GM12872 (cell line): ENCODE results near the gene ANXA1.

Experiments
- TF ChIP-seq, protein P1 (sequence below): IDR thresholded peaks from 3 replicates; pipeline ENCODE4 v1.5.1; 2011; ENCODE audit warnings: low read depth, mild to moderate bottlenecking, low read length, moderate library complexity; ENCODE audit not compliant: insufficient read depth

ANXA1 gene

GRCh38 chr9:73116880-73117279 is 34.8 kb upstream of the ANXA1 start:
- TF ChIP-seq, protein P1, sequence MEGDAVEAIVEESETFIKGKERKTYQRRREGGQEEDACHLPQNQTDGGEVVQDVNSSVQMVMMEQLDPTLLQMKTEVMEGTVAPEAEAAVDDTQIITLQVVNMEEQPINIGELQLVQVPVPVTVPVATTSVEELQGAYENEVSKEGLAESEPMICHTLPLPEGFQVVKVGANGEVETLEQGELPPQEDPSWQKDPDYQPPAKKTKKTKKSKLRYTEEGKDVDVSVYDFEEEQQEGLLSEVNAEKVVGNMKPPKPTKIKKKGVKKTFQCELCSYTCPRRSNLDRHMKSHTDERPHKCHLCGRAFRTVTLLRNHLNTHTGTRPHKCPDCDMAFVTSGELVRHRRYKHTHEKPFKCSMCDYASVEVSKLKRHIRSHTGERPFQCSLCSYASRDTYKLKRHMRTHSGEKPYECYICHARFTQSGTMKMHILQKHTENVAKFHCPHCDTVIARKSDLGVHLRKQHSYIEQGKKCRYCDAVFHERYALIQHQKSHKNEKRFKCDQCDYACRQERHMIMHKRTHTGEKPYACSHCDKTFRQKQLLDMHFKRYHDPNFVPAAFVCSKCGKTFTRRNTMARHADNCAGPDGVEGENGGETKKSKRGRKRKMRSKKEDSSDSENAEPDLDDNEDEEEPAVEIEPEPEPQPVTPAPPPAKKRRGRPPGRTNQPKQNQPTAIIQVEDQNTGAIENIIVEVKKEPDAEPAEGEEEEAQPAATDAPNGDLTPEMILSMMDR: no peak

- TF ChIP-seq, protein P1: no peak
Measured at GRCh38 chr9:73118286-73118685, 33.4 kb upstream of the ANXA1 start.

DNA sequence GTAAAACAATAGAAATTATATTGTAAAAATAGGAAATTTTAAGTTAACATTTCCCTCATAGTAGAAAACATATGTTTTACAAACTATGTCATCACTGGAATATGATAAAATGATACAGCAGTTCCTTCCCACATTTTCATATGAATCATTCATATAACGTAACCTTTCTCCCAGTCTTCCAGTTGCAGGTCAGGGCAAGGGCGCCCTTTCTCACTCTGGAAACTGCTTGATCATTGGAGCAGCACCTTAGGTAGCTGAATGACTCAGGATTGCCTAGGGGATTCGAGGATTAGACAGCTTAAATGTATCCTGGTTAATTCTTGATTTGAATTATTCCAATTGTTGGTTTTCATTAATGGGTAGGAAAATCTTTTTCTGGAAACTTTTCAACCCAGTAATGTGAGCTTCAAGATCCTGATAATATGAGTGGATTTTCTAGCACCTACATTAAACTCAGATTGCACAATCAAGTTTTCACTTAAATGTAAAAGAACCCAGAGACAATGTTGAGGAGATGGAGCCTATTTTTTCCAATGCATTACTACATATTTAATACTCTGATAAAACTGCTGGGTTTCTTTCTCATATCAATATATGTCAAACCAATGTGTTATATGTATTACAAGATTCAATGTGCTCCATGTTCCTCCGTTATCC is 32.6 kb upstream of the ANXA1 start:
- TF ChIP-seq, protein P1: no peak

GRCh38 chr9:73121375-73121935 is 30.2 kb upstream of the ANXA1 start:
- TF ChIP-seq, protein P1: no peak

- TF ChIP-seq, protein P1: no peak
Measured at GRCh38 chr9:73125651-73126050, 26.0 kb upstream of the ANXA1 start.

DNA sequence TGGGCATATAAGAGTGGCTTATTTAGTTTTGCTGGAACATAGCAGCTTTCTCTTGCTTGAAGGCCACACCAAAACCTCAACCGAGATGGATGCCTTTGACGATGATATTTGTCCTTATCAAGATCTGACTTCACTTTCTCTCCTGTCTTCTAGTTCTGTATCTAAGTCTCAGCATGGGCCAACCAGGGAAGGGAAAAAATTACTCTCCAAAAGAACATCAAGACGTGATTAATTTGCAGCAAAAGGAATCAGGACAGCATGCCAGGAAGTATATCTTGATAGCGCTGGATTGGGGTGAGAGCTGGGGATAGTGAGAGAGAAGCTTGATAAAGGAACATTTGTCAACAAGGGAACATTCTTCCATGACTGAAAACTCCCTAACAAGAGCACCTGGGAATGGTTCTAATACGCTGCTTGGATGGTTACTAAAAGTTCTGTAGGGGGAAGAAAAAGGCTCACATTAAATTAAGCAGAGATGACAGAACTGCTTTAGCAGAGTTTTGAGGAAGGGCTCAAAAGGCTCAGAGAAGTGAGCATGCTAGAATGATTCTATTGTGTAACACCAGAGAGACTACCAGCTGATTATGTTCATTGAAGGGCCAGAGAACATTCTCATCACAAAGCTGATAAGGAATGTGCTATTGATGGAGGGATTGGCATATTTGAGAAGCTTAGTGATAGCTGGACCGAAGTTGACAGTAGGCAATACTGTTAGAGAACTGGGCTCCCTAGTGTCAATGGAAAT is 21.6 kb upstream of the ANXA1 start:
- TF ChIP-seq, protein P1: no peak

- TF ChIP-seq, protein P1: no peak
Measured at GRCh38 chr9:73131461-73131860, 20.2 kb upstream of the ANXA1 start.
